ENCODE measurements around the gene DNAH17. TPM values are rescaled to one million over a fixed set of nuclear protein-coding genes. Genes with fewer than 3 reads are reported as not detected.

DNAH17 gene
- total RNA-seq, 2 donors from 2014 or later = 0.04 TPM; not detected in 1

- Histone ChIP-seq H3K27me3 (no peaks in the 10 kb centered on the region), H3K4me1 (no peaks in the 10 kb centered on the region), H3K9me3 (no peaks in the 10 kb centered on the region), H3K36me3 (no peaks in the 10 kb centered on the region), H3K27ac (peak overlapping the region in 1 of 2 donors; percentile 23), H3K4me3 (no peak overlapping the region)
- no peak for TF ChIP-seq CTCF (IDR thresholded peaks at IDR 0.05)
- no peak for DNase-seq (ENCODE audit: low spot score)
These were observed 31.6 kb upstream of the DNAH17 start for GRCh38 chr17:78608804-78609186.

DNA sequence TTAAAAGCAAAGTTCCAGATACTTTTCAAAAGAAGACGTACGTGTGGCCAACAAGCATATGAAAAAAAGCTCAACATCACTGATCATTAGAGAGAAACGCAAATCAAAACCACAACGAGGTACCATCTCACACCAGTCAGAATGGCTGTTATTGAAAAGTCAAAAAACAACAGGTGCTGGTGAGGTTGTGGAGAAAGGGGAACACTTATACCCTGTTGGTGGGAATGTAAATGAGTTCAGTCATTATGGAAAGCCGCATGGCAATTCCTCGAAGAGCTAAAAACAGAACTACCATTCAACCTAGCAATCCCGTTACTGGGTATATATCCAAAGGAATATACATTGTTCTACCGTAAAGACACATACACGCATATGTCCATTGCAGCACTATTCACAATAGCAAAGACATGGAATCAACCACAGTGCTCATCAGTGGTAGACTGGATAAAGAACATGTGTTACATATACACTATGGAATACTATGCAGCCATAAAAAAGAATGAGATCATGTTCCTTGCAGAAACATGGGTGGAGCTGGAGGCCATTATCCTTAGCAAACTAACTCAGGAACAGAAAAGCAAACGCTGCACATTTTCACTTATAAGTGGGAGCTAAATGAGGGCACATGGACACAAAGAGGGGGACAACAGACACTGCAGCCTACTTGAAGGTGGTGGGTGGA lies 31.1 kb upstream of the DNAH17 start:
- no peak for TF ChIP-seq CTCF (IDR thresholded peaks at IDR 0.05)
- DNase-seq (ENCODE audit: low spot score) = no peak
- Histone ChIP-seq H3K4me1 (no peaks in the 10 kb centered on the region), H3K27me3 (no peaks in the 10 kb centered on the region), H3K4me3 (no peak overlapping the region), H3K36me3 (no peaks in the 10 kb centered on the region), H3K9me3 (no peaks in the 10 kb centered on the region), H3K27ac (peak overlapping the region in 1 of 2 donors; percentile 23)

DNA sequence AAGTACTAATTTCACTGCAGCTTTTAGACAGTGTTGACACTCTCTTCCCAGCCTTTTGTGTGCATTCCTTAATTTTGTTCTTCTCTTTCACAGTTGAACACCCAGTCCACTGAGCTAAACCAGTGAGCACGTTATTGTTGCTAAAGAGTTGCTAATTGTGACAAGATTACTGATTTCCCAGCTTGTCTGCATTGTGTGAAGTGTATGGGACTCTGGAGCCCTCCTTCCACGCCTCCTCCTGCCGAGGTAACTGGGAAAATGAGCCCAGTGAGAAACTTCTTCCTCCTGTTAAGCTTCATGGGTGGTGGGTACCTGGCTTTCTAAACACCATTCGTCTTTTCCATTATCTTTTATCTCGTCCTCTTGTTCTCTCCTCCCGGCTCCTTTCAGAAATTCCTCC lies 29.8 kb upstream of the DNAH17 start:
- no peak for DNase-seq (ENCODE audit: low spot score)
- Histone ChIP-seq H3K9me3 (no peaks in the 10 kb centered on the region), H3K27ac (no peak overlapping the region), H3K36me3 (no peaks in the 10 kb centered on the region), H3K4me3 (no peak overlapping the region), H3K4me1 (no peaks in the 10 kb centered on the region), H3K27me3 (no peaks in the 10 kb centered on the region)
- TF ChIP-seq CTCF (IDR thresholded peaks at IDR 0.05) = no peak

DNA sequence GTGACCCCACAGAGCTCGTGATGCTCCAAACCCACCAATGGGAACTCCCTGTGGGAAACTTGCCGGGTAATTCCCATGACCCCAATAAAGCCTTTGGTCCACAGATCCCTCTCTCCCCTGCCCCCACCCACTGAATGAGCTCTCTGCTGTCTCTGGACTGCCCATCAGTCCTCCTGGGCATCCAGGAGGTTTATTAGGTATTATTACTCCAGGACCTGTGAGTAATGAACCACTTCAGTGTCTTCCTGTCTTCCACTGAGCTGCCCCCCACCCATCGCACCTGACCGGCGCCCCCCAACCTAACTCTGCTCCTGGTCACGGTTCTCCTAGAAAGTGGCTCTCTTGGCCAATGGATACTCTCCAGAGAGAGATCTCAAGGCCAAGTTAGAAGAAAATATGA lies 28.7 kb upstream of the DNAH17 start:
- peaks cover 0 to 1% of the 10 kb centered on the region in 2 donors for H3K4me1 ChIP-seq
- no peaks in the 10 kb centered on the region for H3K36me3 ChIP-seq
- no peaks in the 10 kb centered on the region for H3K27me3 ChIP-seq
- DNase-seq (ENCODE audit: low spot score) = no peak
- no peak overlapping the region for H3K4me3 ChIP-seq
- TF ChIP-seq CTCF (IDR thresholded peaks at IDR 0.05) = no peak
- H3K9me3 ChIP-seq = no peaks in the 10 kb centered on the region
- H3K27ac ChIP-seq = no peak overlapping the region

GRCh38 chr17:78605429-78605828 lies 28.2 kb upstream of the DNAH17 start:
- H3K27ac ChIP-seq = no peak overlapping the region
- H3K9me3 ChIP-seq = no peaks in the 10 kb centered on the region
- no peak for TF ChIP-seq CTCF (IDR thresholded peaks at IDR 0.05)
- DNase-seq (ENCODE audit: low spot score) = no peak
- H3K27me3 ChIP-seq = no peaks in the 10 kb centered on the region
- no peak overlapping the region for H3K4me3 ChIP-seq
- H3K4me1 ChIP-seq = peaks cover 0 to 6% of the 10 kb centered on the region in 2 donors
- H3K36me3 ChIP-seq = no peaks in the 10 kb centered on the region

GRCh38 chr17:78602246-78602645 lies 25.1 kb upstream of the DNAH17 start:
- Histone ChIP-seq H3K27me3 (no peaks in the 10 kb centered on the region), H3K9me3 (no peaks in the 10 kb centered on the region), H3K4me3 (no peak overlapping the region), H3K36me3 (no peaks in the 10 kb centered on the region), H3K27ac (no peak overlapping the region), H3K4me1 (peaks cover 0 to 11% of the 10 kb centered on the region in 2 donors)
- TF ChIP-seq CTCF (IDR thresholded peaks at IDR 0.05) = no peak
- no peak for DNase-seq (ENCODE audit: low spot score)

Data from right atrium auricular region (tissue), 2 donors.